ENCODE results near the gene SULT1C3. TPM values are rescaled to one million over a fixed set of nuclear protein-coding genes. Genes with fewer than 3 reads are reported as not detected.

The SULT1C3 gene
- total RNA-seq, 1 experiment from 2014 or later: not detected

- in situ Hi-C loops (cut with HindIII; ENCODE audit: low pct_unique_long_range_greater_than_20kb, low sequenced_read_pairs): no loop called here
These were observed 3.0 kb upstream of the SULT1C3 start for GRCh38 chr2:108236676-108237335.

GRCh38 chr2:108240966-108241365 lies 1.2 kb downstream of the SULT1C3 start:
- in situ Hi-C loops (cut with HindIII; ENCODE audit: low pct_unique_long_range_greater_than_20kb, low sequenced_read_pairs): no loop called here
- no peak for DNase-seq (ENCODE audit: low read depth)

More at GRCh38 chr2:108236676-108237335, 3.0 kb upstream of the SULT1C3 start:
- DNase-seq (ENCODE audit: low read depth): no peak

- DNase-seq (ENCODE audit: low read depth): no peak
- in situ Hi-C loops (cut with HindIII; ENCODE audit: low pct_unique_long_range_greater_than_20kb, low sequenced_read_pairs): no loop called here
These were observed 3.8 kb downstream of the SULT1C3 start for GRCh38 chr2:108243566-108243965.

GRCh38 chr2:108244667-108245414 lies 5.1 kb downstream of the SULT1C3 start:
- DNase-seq (ENCODE audit: low read depth): no peak
- in situ Hi-C loops (cut with HindIII; ENCODE audit: low pct_unique_long_range_greater_than_20kb, low sequenced_read_pairs): no loop called here

- in situ Hi-C loops (cut with HindIII; ENCODE audit: low pct_unique_long_range_greater_than_20kb, low sequenced_read_pairs): no loop called here
- DNase-seq (ENCODE audit: low read depth): no peak
These were observed 13.3 kb downstream of the SULT1C3 start for GRCh38 chr2:108253106-108253505.

- in situ Hi-C loops (cut with HindIII; ENCODE audit: low pct_unique_long_range_greater_than_20kb, low sequenced_read_pairs): no loop called here
- DNase-seq (ENCODE audit: low read depth): peak; percentile 23
These were observed 18.1 kb downstream of the SULT1C3 start for GRCh38 chr2:108257757-108258331.

GRCh38 chr2:108260773-108261172 lies 21.0 kb downstream of the SULT1C3 start:
- DNase-seq (ENCODE audit: low read depth): no peak
- in situ Hi-C loops (cut with HindIII; ENCODE audit: low pct_unique_long_range_greater_than_20kb, low sequenced_read_pairs): no loop called here

GRCh38 chr2:108262036-108262435 lies 22.3 kb downstream of the SULT1C3 start:
- in situ Hi-C loops (cut with HindIII; ENCODE audit: low pct_unique_long_range_greater_than_20kb, low sequenced_read_pairs): no loop called here
- DNase-seq (ENCODE audit: low read depth): no peak

GRCh38 chr2:108263401-108263800 lies 23.6 kb downstream of the SULT1C3 start:
- in situ Hi-C loops (cut with HindIII; ENCODE audit: low pct_unique_long_range_greater_than_20kb, low sequenced_read_pairs): no loop called here

GRCh38 chr2:108266218-108266617 lies 26.4 kb downstream of the SULT1C3 start:
- DNase-seq (ENCODE audit: low read depth): peak; percentile 66
- in situ Hi-C loops (cut with HindIII; ENCODE audit: low pct_unique_long_range_greater_than_20kb, low sequenced_read_pairs): no loop called here

More at GRCh38 chr2:108263401-108263800, 23.6 kb downstream of the SULT1C3 start:
- no peak for DNase-seq (ENCODE audit: low read depth)

- peak; percentile 40 for DNase-seq (ENCODE audit: low read depth)
- in situ Hi-C loops (cut with HindIII; ENCODE audit: low pct_unique_long_range_greater_than_20kb, low sequenced_read_pairs): no loop called here
These were observed 27.3 kb downstream of the SULT1C3 start for GRCh38 chr2:108267101-108267500.

GRCh38 chr2:108268001-108268400 lies 28.2 kb downstream of the SULT1C3 start:
- in situ Hi-C loops (cut with HindIII; ENCODE audit: low pct_unique_long_range_greater_than_20kb, low sequenced_read_pairs): no loop called here
- DNase-seq (ENCODE audit: low read depth): peak; percentile 83

GRCh38 chr2:108270346-108270745 lies 30.6 kb downstream of the SULT1C3 start:
- in situ Hi-C loops (cut with HindIII; ENCODE audit: low pct_unique_long_range_greater_than_20kb, low sequenced_read_pairs): no loop called here

GRCh38 chr2:108270768-108271506 lies 31.2 kb downstream of the SULT1C3 start:
- in situ Hi-C loops (cut with HindIII; ENCODE audit: low pct_unique_long_range_greater_than_20kb, low sequenced_read_pairs): no loop called here
- DNase-seq (ENCODE audit: low read depth): peak; percentile 26

More at GRCh38 chr2:108270346-108270745, 30.6 kb downstream of the SULT1C3 start:
- DNase-seq (ENCODE audit: low read depth): no peak

- in situ Hi-C loops (cut with HindIII; ENCODE audit: low pct_unique_long_range_greater_than_20kb, low sequenced_read_pairs): no loop called here
- DNase-seq (ENCODE audit: low read depth): peak; percentile 85
These were observed 32.0 kb downstream of the SULT1C3 start for GRCh38 chr2:108271691-108272253.

GRCh38 chr2:108278631-108279030 lies 38.9 kb downstream of the SULT1C3 start:
- DNase-seq (ENCODE audit: low read depth): no peak
- in situ Hi-C loops (cut with HindIII; ENCODE audit: low pct_unique_long_range_greater_than_20kb, low sequenced_read_pairs): no loop called here

- no peak for DNase-seq (ENCODE audit: low read depth)
- in situ Hi-C loops (cut with HindIII; ENCODE audit: low pct_unique_long_range_greater_than_20kb, low sequenced_read_pairs): no loop called here
These were observed 39.7 kb downstream of the SULT1C3 start for GRCh38 chr2:108279468-108279867.

GRCh38 chr2:108280466-108280865 lies 40.7 kb downstream of the SULT1C3 start:
- in situ Hi-C loops (cut with HindIII; ENCODE audit: low pct_unique_long_range_greater_than_20kb, low sequenced_read_pairs): no loop called here

More at GRCh38 chr2:108280466-108280865, 40.7 kb downstream of the SULT1C3 start:
- no peak for DNase-seq (ENCODE audit: low read depth)
